ENCODE measurements around the gene HDGF. TPM values are rescaled to one million over a fixed set of nuclear protein-coding genes. Genes with fewer than 3 reads are reported as not detected.
A peak's percentile ranks its signal among the peaks of the same experiment; 100 is the strongest.

HDGF gene
- total and polyA plus RNA-seq, 2 donors: 74.8 to 113 TPM

DNA sequence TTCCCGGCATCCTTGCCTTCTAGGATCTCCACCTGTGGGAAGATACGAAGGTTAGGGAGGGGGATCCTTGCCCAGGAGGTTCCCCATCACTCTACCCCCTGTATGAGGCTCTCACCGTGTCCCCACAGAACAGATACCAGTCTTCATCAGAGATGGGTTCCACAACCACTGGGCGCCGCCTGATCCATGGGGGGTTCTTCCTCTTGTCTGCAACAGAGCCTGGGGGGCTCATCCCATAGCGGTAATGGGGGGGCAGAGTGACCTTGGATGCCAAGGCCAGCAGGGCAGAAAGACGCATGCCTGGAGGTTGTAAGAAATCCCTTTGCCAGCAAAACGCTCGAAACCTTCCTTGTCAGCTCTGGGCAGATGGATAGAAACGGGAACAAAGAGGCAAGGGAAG lies 13.1 kb downstream of the HDGF start:
- H3K4me1 ChIP-seq (ENCODE audit: insufficient read depth): no peaks in the 10 kb centered on the region
- no peak for DNase-seq (ENCODE audit: extremely low spot score)
- no peak overlapping the region for H3K27ac ChIP-seq (ENCODE audit: low read depth)
- H3K36me3 ChIP-seq (ENCODE audit: insufficient read depth): no peaks in the 10 kb centered on the region
- no peak overlapping the region for H3K4me3 ChIP-seq (ENCODE audit: low read depth, low read length)
- WGBS: 89% methylated on average over 10 of the region's 10 CpGs

- Histone ChIP-seq H3K4me3 (ENCODE audit: low read depth, low read length) (no peak overlapping the region), H3K4me1 (ENCODE audit: insufficient read depth) (no peaks in the 10 kb centered on the region), H3K27ac (ENCODE audit: low read depth) (no peak overlapping the region), H3K36me3 (ENCODE audit: insufficient read depth) (no peaks in the 10 kb centered on the region)
- 93% methylated on average over 20 of the region's 20 CpGs for WGBS
- no peak for DNase-seq (ENCODE audit: extremely low spot score)
Measured at GRCh38 chr1:156733989-156734584, 17.4 kb downstream of the HDGF start.

DNA sequence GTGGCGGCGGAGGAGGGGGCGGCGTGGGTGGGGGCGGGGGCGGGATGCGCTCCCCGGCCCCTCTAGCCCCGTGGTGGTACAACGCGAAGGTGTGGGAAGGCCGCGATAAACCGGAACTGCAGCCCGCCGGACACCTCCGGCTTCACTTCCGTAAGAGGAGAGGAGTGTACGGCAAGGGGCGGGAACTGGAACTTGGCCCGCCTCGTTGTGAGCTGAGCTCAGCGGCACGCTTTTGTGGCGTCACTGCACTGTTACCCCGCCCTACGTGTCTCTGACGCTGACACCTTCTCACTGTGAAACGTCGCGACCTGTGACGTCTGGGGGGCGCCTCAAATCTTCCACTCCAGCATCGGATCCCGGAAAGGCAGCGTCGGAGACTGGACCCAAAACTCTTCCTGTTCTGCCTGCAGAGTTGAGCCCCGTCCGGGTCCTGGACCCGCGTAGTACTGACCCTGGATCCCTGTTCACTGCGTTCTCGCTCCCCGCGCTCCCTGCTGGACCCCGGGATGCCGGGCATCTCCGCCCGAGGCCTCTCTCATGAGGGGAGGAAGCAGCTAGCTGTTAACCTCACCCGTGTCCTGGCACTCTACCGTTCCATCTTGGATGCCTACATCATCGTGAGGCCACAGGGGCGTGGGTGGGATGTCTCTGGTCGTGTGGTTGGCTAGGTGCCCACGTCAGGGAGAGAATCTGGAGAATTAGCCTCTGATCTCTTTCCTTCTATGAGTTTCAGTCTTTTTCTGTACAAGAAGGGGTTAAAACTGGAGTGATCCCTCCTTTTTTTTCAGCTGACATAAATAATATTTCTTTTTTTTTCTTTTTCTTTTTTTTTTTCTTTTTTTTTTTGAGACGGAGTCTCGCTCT lies 22.6 kb downstream of the HDGF start, which contains the start of gene ISG20L2:
Gene ISG20L2 (minus strand): TSS at position 168 of the 864 bp plus-strand sequence. CDS start 1,114 bp downstream, outside the sequence.
- peaks cover 4% of the 10 kb centered on the region for H3K4me1 ChIP-seq (ENCODE audit: insufficient read depth)
- under 1% methylated on average over 57 of the region's 57 CpGs for WGBS
- H3K4me3 ChIP-seq (ENCODE audit: low read depth, low read length): peak within 1 kb of the TSS; percentile 59
- peaks cover 2% of the 10 kb centered on the region for H3K36me3 ChIP-seq (ENCODE audit: insufficient read depth)
- DNase-seq (ENCODE audit: extremely low spot score): peak; percentile 91
- peak within 1 kb of the TSS; percentile 94 for H3K27ac ChIP-seq (ENCODE audit: low read depth)

GRCh38 chr1:156727926-156728598 lies 23.4 kb downstream of the HDGF start, which contains the start of gene METTL25B:
METTL25B (plus strand) TSS chr1:156728469; CDS start chr1:156729105, 636 bp downstream.
- Histone ChIP-seq H3K27ac (ENCODE audit: low read depth) (peak within 1 kb of the TSS; percentile 94), H3K36me3 (ENCODE audit: insufficient read depth) (peaks cover 2% of the 10 kb centered on the region), H3K4me3 (ENCODE audit: low read depth, low read length) (peak within 1 kb of the TSS; percentile 59), H3K4me1 (ENCODE audit: insufficient read depth) (peaks cover 4% of the 10 kb centered on the region)
- no peak for DNase-seq (ENCODE audit: extremely low spot score)
- WGBS: under 1% methylated on average over 46 of the region's 46 CpGs

- peaks cover 4% of the 10 kb centered on the region for H3K4me1 ChIP-seq (ENCODE audit: insufficient read depth)
- peaks cover 2% of the 10 kb centered on the region for H3K36me3 ChIP-seq (ENCODE audit: insufficient read depth)
- DNase-seq (ENCODE audit: extremely low spot score): no peak
- no peak overlapping the region for H3K27ac ChIP-seq (ENCODE audit: low read depth)
- peak overlapping the region; percentile 59 for H3K4me3 ChIP-seq (ENCODE audit: low read depth, low read length)
- WGBS: 54% methylated on average over 7 of the region's 7 CpGs
Measured at GRCh38 chr1:156727492-156727891, 24.0 kb downstream of the HDGF start.

DNA sequence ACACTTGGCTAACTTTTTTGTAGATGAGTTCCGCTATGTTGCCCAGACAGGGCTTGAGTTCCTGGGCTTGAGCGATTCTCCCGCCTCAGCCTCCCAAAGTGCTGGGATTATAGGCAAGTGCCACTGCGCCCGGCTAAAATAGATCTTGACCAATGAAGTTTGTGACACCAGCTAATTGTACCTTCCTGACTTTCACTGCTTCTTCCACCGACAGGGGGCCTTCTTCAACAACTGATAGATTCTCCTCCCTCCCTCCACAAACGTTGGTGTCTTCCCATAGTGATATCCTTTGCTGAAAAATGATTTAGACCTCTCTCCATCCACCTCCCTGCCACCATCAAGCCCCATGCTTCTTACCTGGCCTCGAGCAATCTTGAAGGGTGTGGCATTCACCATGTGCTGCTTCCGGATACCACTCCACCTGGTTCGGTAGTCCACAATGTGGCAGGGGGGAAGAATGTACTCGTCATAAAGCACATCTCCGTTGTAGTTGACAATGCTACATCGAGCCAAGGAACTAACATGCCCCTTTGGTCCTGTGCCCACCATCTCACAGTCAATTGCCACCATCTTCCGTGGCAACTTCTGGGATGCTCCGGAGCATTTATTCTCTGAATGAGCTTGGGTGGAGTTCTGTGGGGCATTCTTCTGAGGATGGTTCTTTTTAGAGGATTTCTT lies 24.8 kb downstream of the HDGF start:
- WGBS: 50% methylated on average over 15 of the region's 15 CpGs
- H3K4me1 ChIP-seq (ENCODE audit: insufficient read depth): peaks cover 4% of the 10 kb centered on the region
- H3K27ac ChIP-seq (ENCODE audit: low read depth): no peak overlapping the region
- DNase-seq (ENCODE audit: extremely low spot score): no peak
- no peak overlapping the region for H3K4me3 ChIP-seq (ENCODE audit: low read depth, low read length)
- H3K36me3 ChIP-seq (ENCODE audit: insufficient read depth): peaks cover 2% of the 10 kb centered on the region

GRCh38 chr1:156725683-156726280 lies 25.7 kb downstream of the HDGF start:
- no peak for DNase-seq (ENCODE audit: extremely low spot score)
- Histone ChIP-seq H3K27ac (ENCODE audit: low read depth) (no peak overlapping the region), H3K4me1 (ENCODE audit: insufficient read depth) (peaks cover 4% of the 10 kb centered on the region), H3K4me3 (ENCODE audit: low read depth, low read length) (peak overlapping the region; percentile 5), H3K36me3 (ENCODE audit: insufficient read depth) (peaks cover 2% of the 10 kb centered on the region)
- 11% methylated on average over 18 of the region's 18 CpGs for WGBS

DNA sequence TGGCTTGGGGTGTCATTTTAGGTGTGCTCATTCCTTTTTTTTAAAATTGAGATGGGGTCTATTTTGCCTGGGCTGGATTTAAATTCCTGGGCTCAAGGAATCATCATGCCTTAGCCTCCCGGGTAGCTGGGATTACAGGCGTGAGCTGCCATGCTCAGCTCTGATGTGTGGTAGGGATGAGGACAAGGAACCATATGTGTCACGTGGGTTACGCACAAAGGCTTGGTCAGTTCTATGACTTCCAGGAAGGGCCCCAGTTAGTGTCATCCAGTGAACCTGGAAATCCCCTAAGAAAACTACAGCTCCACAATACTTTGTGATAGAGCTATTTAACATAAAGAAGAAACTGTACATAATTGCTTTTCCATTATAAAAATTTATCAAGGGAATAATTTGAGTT lies 29.9 kb downstream of the HDGF start:
- H3K27ac ChIP-seq (ENCODE audit: low read depth): no peak overlapping the region
- WGBS: 84% methylated on average over 4 of the region's 4 CpGs
- no peak overlapping the region for H3K4me3 ChIP-seq (ENCODE audit: low read depth, low read length)
- no peak for DNase-seq (ENCODE audit: extremely low spot score)
- H3K36me3 ChIP-seq (ENCODE audit: insufficient read depth): peaks cover 2% of the 10 kb centered on the region
- H3K4me1 ChIP-seq (ENCODE audit: insufficient read depth): no peaks in the 10 kb centered on the region

DNA sequence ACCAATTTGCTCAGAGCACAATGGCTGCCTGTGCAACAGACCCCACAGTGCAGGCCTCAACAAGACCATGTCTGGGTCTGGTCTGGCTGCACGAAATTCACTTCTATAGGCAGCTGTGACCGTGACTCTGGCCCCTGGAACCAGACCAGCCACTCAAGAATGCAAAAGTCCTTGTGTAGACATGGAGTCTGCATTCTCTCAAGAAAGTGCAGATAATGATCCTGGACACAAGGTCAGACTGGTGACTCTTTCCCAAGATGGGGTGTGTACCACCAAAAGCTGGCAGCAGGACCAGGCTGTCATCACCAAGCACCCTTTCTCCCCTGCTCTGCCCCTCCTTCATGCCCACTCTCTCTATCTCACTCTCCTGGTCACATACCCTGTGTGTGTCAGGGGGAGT lies 30.3 kb downstream of the HDGF start:
- Histone ChIP-seq H3K4me3 (ENCODE audit: low read depth, low read length) (no peak overlapping the region), H3K36me3 (ENCODE audit: insufficient read depth) (peaks cover 2% of the 10 kb centered on the region), H3K4me1 (ENCODE audit: insufficient read depth) (no peaks in the 10 kb centered on the region), H3K27ac (ENCODE audit: low read depth) (no peak overlapping the region)
- no peak for DNase-seq (ENCODE audit: extremely low spot score)
- WGBS: 68% methylated on average over 2 of the region's 2 CpGs

GRCh38 chr1:156717351-156717750 lies 34.1 kb downstream of the HDGF start:
- no peaks in the 10 kb centered on the region for H3K4me1 ChIP-seq (ENCODE audit: insufficient read depth)
- no peak for DNase-seq (ENCODE audit: extremely low spot score)
- WGBS: 89% methylated on average over 4 of the region's 4 CpGs
- H3K27ac ChIP-seq (ENCODE audit: low read depth): no peak overlapping the region
- H3K36me3 ChIP-seq (ENCODE audit: insufficient read depth): no peaks in the 10 kb centered on the region
- H3K4me3 ChIP-seq (ENCODE audit: low read depth, low read length): no peak overlapping the region

- H3K4me1 ChIP-seq (ENCODE audit: insufficient read depth): no peaks in the 10 kb centered on the region
- H3K4me3 ChIP-seq (ENCODE audit: low read depth, low read length): no peak overlapping the region
- no peak overlapping the region for H3K27ac ChIP-seq (ENCODE audit: low read depth)
- 79% methylated on average over 3 of the region's 3 CpGs for WGBS
- no peaks in the 10 kb centered on the region for H3K36me3 ChIP-seq (ENCODE audit: insufficient read depth)
- DNase-seq (ENCODE audit: extremely low spot score): no peak
Measured at GRCh38 chr1:156714830-156715229, 36.6 kb downstream of the HDGF start.

DNA sequence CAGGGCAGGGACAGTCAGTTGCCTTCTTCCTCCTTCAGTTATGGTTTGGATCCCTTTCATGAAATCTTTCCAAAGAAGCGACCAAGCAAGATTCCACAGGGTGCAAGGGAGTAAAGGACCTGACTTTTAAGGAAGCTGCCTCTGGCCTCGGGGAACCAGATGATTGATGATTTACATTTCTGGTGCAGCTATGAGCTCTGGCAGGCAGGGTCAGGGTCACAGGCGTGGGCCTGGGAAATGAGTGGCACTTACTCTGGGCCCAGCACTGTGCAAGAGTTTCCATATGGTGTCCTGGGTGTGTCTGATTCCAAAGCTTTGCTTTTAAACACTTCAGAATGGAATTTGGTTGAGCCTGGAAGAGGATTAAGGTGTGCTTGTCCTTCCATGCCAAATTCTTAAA lies 38.8 kb downstream of the HDGF start:
- WGBS: 50% methylated on average over 3 of the region's 3 CpGs

More for the DNA sequence above, 38.8 kb downstream of the HDGF start:
- no peak for DNase-seq (ENCODE audit: extremely low spot score)
- Histone ChIP-seq H3K4me3 (ENCODE audit: low read depth, low read length) (no peak overlapping the region), H3K27ac (ENCODE audit: low read depth) (no peak overlapping the region), H3K4me1 (ENCODE audit: insufficient read depth) (no peaks in the 10 kb centered on the region), H3K36me3 (ENCODE audit: insufficient read depth) (no peaks in the 10 kb centered on the region)

All from urinary bladder (tissue), 4 donors.